Glomerular endothelial cell (primary cell): Measurements from ENCODE around the gene SLC30A1. TPM values are rescaled to one million over a fixed set of nuclear protein-coding genes. Genes with fewer than 3 reads are reported as not detected.

Source experiments
- DNase-seq: peaks from one replicate; pipeline ENCODE4 v3.0.0-alpha.2; 2011; ENCODE audit warnings: low read depth, low spot score; ENCODE audit errors: extremely low read depth
- total RNA-seq: library from RNA; depleted of rRNA; stranded (reverse); fragments of >200 nt; gene quantifications from 2 replicates; pipeline ENCODE4 v1.2.3, GENCODE V29; 2015

Gene SLC30A1
- total RNA-seq, 1 donor from 2014 or later = 17.3 TPM

DNA sequence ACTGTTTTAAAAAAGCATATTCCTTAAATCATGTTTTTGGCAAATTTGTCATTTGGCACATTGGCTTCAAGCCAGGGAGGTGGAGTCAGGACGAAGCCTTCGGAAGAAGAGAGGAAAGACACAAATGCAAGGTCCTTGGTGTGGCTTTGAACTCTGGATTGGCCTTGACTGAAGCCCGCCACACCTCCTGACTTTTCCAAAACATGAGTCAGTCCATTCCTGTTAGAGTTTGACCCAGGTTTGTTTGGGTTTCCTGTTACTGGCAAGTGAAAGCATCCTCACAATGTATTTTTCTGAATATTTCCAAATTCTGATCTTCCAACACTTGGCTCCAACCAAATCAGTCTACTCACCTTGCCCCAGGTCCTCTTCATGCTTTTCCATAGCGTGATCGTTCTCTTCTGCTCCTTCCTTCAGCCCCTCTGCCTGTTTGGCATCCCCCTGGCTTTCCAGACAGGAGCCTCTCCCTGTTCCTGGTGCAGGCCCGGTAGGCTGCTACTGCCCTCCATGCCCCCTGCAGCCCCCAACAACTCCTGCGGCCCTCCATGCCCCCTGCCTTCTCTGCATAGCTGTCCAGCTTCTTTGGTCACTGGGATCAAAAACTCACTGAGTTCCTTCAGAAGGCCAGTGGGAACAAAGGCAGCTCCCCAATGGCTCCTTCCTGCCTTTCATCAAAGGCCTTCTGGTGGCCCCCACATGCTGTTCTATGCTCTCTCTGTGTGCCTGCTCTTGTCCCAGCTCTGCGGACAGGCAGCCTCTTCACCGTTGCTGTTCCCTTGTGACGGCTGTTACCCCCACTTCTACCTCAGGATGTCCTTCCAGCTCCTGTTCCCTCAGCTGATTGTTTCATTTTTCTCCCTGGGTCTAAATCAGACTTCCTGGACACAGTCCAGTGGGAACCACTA, 30.4 kb upstream of the SLC30A1 start:
- DNase-seq = no peak

DNA sequence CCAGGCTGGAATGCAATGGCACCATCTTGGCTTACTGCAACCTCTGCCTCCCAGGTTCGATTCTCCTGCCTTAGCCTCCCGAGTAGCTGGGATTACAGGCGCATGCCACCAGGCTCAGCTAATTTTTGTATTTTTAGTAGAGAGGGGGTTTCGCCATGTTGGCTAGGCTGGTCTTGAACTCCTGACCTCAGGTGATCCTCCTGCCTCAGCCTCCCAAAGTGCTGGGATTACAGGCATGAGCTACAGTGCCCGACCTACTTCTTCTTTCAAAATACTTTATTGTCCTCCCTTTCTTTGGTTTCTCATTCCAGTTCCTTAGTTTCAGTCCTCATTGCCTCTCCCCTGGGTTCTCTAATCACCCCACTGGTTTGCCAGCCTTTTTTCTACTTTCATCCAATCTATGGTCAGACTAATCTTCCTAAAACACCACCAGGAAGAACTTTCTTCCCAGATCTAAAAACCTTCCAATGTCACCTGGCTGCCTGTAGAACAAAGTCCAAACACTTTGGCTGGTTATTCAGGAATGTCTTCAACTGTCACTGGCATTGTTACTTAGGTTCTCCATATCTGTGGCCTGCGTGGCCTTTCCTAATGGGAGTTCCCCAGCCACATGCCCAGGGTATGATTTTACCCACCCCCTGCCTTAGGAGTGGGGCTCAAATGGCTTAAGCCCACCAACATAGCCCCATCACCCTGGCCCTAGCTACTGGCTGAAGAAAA, 29.0 kb upstream of the SLC30A1 start:
- no peak for DNase-seq

DNA sequence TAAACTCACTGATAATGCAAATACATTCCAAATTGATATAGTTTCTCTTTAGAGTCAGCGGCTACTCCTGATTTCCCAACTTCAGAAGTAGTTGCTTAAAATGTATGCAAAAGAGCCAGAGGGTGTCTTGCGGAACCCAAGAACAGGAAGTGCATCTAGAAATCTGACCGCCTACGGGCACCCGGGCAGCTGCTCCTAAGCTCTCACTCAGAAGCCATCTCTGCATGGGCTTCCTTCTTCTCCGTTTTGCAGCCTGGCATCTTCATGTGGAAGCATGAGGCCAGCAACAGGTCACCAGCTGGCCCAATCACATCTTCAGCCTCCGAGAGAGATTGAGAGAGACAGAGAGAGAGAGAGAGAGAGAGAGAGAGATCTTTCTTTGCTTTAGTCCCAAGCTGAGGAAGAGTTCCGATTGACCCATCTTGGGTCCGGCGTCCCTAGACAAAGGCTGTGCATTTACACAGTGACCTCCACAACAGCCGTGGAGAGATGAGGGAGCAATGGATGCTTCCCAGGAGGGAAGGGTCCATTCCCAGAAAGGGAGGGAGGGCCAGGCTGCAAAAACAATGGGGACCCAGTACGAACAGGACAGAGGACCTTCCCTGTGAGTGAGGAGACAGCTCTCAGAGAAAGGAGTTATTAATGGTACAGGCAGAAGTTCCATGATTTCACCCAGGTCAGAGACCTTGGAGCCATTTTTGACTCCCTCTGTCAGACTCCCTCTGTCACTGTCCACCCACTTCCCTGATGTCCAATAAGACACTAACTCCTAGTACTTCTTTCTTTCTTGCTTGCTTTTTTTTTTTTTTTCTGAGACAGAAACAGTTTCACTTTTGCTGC, 28.2 kb upstream of the SLC30A1 start:
- DNase-seq = no peak

DNA sequence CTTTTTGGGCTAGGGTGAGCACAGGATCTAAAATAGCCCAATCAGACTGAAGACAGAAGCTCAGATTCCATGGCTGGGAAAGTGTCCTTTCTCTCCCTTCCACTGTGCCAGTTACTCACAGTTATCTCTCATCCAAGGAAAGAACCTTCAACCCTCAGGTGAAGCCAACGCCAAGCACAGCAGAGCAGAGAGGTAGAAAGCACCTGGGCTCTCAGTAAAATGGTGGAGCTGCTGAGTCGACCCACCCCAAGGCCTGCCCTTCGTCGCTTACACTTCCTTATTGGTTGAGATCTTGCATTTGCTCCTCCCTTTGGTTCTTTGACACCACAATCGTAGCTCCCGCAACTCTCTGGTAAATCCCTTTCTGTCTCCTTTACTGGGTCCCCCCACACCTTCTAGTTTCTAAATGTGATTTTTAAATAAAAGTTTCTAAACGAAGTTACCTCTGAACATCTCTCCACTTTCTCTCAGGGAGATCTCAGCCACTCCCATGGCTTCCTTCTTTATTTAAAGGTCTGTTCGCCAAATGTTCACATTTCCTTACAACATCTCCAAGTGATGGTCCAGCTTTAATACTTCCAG, 27.5 kb upstream of the SLC30A1 start:
- DNase-seq = no peak

DNA sequence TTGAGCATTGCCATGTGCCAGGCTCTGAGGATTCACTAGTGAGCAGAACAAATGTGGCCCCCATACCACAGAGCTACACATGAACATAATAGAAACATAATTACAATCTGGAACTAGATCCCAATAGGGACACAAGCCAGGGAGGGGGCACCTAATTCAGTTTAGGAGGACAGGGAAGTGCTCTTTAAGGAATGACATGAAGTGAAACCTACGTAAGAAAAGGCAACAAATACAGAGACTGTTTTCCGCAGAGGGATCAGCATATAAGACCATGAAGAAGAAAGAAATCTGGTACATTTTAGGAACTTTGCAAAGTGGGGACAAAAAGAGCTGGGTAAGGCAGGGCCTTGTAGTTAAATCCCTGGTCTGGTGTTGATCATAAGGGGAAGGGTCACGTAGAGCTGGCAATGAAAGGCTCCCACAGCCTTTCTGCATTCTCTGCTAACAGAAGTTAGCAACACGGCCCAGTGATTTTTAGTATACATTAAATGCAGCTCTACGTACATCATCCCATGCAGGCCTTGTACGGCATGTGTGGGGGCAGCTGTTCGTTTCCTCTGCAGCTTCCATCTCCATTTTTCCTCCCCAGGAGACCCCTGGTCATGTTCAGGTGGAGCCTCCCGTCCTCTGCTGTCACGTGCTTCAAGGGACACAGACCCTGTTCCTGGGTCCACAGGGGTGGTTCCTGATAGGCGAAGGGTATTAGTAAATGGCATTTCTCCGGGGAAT, 26.8 kb upstream of the SLC30A1 start:
- DNase-seq = no peak

DNA sequence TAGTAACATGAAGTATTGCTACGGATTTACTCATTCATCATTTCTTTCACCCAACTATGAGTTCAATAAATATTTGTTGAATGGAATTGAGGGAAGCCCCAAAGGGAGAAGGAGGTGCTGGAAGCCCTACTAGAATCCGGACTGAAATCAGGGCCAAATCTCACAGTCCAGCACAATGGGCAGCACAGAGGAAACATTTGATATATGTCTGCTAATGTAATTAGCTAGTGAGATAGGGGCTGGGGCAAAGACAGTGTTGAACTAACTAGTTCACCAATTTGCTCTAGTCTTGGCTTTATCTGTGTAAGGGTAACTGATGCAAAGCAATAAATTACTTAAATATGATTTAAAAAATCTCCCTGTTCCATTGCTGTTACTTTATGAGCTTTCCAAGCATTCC, 26.1 kb upstream of the SLC30A1 start:
- DNase-seq = no peak

DNA sequence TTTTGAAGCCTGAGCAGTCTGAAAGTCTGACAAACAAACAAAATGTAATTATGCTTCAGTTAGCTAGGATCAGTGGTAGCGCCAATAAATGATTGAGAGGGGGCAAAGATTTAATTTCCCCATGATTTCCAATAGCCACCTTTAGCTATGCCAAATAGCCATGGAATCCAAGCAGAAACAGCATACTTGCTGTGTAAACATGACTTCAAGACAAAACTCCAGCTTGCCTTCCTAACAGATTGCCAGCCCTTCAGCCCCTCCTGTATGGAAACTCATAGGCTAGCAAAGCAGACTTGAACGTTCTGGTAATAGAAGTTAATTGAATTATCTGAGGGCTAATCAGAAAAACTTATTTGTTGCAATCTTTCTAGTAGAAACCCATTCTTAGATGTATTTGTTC, 25.6 kb upstream of the SLC30A1 start:
- DNase-seq = no peak

DNA sequence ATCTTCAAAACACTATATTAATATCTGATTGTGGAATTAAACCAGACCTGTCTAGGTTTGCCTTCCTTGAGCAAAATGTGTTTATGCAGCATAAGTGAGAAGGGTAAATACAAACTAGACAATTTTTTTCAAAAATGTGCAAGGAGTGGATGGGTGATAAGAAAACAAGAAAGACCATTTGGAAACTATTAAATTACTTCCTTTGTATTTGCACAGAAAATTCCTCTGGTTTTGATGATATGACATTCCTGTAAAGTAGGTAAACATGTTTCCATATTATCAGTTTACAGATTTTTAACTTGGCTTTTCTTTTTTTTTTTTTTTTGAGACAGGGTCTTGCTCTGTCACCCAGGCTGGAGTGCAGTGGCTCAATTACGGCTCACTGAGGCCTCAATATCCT, 24.8 kb upstream of the SLC30A1 start:
- no peak for DNase-seq

DNA sequence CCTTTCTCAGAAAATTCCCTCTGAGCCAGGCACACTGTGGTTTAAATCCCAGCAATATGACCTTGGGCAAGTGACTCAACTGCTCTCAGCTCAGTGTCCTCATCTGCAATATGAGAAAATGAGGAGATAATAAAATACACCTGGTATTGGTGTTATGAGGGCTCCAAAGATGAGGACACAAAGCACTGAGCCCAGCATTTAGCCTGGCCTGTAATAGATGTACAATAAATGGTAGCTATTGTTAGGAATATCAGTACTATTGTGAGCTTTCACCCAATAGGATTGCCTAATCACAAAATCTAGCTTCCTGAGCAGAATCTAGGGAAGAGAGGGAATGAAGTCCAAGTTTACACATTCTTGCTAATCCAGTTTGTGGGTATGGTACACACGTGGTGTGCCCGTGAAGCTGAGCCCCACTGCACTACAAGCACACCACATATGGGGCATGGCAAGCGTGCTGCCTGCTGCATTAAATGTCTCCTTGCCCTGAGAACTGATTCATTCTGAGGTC, 24.3 kb upstream of the SLC30A1 start:
- no peak for DNase-seq

DNA sequence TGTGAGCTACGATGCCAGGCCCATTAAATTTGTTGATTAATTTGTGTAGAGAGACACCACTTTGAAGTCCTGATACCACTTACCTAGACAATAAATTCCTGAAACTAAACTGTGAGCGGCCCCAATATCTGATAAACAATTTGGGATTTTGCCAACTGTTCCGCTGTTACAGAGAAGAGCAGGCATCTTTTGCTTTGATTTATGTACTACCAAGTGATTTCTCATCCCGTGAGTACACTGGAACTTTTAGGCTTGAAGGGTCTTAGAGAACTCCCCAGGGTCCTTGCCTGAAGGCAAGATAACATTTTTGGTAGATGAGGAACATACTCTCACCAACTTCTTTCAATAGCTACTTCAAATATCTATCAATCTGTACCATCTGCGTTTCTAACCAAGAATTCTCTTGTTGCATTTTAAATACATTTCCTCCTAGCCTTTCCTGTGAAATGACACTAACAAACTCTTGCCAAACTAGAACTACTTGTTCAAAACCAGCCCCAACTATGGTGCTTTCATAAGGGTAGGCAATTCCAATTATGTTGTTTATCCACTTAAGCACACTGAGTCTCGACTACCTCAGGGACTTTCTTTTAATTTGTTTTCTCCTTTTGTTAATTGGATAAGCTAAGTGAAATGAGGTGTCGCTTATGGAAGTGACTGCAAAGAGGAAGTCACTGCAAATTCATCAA, 23.2 kb upstream of the SLC30A1 start:
- DNase-seq = no peak

DNA sequence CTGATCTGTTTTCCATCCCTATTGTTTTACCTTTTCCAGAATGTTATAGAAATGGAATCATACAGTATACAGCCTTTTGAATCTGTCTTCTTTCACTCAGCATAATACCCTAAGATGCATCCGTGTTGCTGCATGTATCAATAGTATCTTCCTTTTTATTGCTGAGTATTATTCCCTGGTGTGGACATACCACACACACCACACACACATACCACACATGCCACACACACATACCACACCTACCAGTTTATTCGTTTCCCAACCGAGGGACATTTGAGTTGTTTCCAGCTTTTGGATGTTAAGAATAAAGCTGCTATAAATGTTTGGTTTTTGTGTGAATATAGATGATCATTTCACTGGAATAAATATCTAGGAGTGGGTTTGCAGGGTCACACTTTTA, 22.2 kb upstream of the SLC30A1 start:
- no peak for DNase-seq

DNA sequence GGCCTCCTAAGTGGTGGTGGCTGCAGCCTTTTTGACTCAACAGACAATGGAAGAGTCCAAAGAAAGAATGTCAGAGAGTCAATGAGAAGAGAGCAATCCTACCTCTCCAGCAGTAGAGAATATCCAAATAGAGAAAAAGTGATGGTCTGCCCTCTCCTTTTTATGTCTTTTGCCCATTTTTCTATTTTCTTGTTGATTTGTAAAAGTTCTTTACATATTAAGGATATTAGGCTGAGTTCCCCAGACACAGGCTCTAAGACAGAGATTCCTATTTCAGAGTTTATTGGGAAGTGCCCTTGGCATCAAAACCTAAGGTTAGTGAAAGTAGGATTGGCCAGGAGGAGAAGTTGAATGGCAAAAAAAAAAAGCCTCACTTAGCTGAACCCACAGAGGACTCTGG, 20.3 kb upstream of the SLC30A1 start:
- DNase-seq = no peak

DNA sequence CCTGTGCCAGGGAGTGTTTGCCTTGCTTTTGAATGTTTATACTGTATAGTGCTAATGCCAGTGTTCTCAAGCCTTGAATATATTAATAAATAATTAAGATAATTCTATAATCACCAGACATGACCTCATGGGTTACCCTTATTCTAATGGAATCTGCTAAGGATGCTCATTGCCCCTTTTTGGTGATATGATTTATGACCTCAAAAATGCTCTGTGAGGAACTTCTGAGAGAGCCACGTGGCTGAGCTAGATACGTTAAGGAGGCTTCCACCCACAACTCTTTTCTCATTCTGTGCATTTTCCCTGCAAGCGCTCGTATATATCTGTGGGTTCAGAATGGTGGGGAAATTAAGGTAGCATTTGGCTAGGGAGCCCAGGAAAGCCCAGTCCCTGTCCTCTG, 19.6 kb upstream of the SLC30A1 start:
- DNase-seq = no peak

DNA sequence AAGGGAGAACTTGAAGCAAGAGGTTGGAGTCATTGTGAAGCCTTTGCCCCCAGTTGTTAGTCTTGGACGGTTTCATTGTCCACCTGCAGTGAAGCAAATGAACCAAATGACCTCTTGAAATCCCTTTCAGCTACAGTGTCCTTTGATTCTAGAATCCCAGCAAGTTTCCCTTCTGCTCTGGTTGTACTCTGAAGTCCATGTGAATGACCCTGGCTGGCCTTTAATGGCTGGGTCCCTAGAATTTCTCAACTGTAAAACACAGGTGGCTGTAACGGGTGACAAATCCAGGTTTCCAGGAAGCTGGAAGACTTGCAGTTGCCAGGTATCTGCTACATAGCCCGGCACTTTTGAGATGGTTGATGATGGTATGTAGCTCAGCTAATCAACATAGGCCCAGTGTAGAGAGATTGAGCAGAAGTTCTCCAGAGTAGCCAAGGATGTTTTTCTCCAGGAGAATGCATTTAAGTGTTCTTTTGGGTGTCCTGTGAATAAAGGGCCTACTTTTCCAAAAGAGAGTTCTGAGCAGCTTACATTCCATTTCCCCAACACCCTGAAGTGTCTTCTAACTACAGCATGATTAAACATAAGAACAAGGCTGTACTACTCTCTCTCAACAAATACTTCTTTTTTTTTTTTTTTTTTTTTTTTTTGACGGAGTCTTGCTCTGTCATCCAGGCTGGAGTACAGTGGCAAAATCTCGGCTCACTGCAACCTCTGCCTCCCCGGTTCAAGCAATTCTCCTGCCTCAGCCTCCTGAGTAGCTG, 17.6 kb upstream of the SLC30A1 start:
- DNase-seq = no peak

DNA sequence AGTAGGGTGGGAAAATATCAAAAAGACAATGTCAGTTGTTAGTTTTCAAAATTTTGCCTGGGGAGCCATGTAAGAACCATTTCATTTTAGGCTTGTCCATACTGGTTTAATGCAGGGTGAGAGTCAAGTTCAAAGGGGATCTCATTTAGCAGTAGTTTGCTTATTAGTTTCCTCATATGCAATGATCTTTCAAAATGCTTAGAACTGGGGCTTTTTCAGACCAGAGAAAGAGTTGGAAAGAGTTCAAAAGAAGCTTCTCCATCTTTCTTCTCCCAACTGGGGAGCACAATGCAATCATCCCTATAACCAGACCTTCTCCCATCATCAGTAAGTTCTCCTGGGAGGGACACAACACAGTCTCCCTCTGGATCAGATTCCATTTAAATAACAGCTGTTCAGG, 16.5 kb upstream of the SLC30A1 start:
- no peak for DNase-seq

DNA sequence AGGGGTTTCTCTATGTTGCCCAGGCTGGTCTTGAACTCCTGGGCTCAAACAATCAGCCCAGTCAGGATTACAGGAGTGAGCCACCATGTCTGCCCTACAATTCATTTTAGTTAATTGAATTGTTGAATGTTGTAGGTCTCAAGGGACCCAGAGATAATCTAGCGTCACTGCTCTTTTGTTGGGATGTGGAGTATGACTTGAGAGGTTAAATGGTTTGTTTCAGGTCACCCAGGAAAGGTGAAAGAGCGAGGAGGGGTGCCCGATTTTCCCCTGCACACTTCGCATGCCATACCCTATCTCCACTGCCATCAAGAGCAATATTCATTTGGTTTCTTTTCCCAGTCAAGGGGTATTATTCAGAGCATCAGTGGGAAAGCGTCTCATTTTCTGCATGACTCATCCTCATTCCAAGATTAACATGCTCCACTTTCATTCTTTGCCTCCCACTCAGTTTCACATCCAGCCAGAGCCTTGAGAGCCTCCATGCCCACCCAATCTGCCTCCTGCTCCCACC, 13.1 kb upstream of the SLC30A1 start:
- DNase-seq = no peak

DNA sequence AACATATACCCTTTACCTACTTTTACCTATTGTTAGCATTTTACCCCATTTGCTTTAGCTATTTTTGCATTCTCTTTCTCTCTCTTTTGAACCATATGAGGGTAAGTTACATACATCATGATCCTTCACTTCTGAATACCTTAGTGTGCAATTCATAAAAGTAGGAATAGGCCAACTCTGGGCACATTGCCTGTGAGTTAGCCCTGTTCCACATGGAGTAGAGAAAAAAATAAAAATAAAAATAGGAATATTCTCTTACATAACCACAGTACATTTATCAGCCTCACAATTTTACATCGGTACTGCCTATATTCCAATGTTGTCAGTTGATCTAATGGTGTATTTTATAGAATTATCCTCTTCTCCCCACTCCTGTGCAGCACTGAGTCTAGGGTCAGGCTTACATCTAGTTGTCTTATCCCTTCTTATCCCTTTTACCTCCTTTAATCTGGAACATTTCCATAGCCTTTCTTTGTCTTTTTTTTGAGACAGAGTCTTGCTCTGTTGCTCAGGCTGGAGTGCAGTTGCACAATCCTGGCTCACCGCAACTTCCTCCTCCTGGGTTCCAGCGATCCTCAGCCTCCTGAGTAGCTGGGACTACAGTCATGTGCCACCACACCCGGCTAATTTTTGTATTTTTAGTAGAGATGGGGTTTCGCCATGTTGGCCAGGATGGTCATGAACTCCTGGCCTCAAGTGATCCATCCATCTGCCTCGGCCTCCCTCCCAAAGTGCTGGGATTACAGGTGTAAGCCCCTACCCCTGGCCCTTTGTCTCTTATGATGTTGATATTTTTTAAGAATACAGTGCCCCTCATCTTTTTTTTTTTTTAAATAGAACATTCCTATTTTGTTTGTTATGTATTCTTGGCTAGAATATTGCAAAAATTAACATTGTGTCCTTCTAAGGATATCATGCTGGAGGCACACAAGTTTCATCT, 11.1 kb upstream of the SLC30A1 start:
- DNase-seq = no peak
